Parathyroid adenoma (tissue), 2 donors: ENCODE results near the gene EVC.
"Not testable (repeated sequence)": the region's sequence is repeated elsewhere in the genome, so short reads cannot be mapped to it uniquely, and the experiment has no call there.

Experiments used
- H2AFZ ChIP-seq: fragments of 300-600 bp; sonication (generic); one replicate; pipeline ENCODE4 v1.7.0; 2017; ENCODE audit warnings: antibody characterized with exemption, mild to moderate bottlenecking
- H3K27ac ChIP-seq: fragments of 300-600 bp; sonication (generic); one replicate; pipeline ENCODE4 v1.7.0; 2017
- H3K27me3 ChIP-seq: fragments of 300-600 bp; sonication (generic); one replicate; pipeline ENCODE4 v1.7.0; 2017; ENCODE audit warnings: low read length; ENCODE audit not compliant: control insufficient read depth, insufficient read depth
- H3K36me3 ChIP-seq: fragments of 300-600 bp; sonication (generic); one replicate; pipeline ENCODE4 v1.7.0; 2017; ENCODE audit warnings: low read length; ENCODE audit not compliant: control insufficient read depth, insufficient read depth
- H3K4me1 ChIP-seq: fragments of 300-600 bp; sonication (generic); one replicate; pipeline ENCODE4 v1.7.0; 2017; ENCODE audit warnings: control low read depth
- H3K4me2 ChIP-seq: fragments of 300-600 bp; sonication (generic); one replicate; pipeline ENCODE4 v1.7.0; 2017; ENCODE audit warnings: low read length
- H3K4me3 ChIP-seq: fragments of 300-600 bp; sonication (generic); one replicate; pipeline ENCODE4 v1.7.0; 2017; ENCODE audit warnings: low read depth, low read length
- H3K79me2 ChIP-seq: fragments of 300-600 bp; sonication (generic); one replicate; pipeline ENCODE4 v1.7.0; 2017; ENCODE audit warnings: control low read depth
- H3K9ac ChIP-seq: fragments of 300-600 bp; sonication (generic); one replicate; pipeline ENCODE4 v1.7.0; 2017; ENCODE audit warnings: mild to moderate bottlenecking
- H3K9me3 ChIP-seq: fragments of 300-600 bp; sonication (generic); one replicate; pipeline ENCODE4 v1.7.0; 2017; ENCODE audit warnings: low read length; ENCODE audit not compliant: control insufficient read depth
- TF ChIP-seq, protein P1 (sequence below): fragments of 300-600 bp; sonication (generic); IDR thresholded peaks from one replicate; pipeline ENCODE4 v1.7.0; 2017; ENCODE audit warnings: antibody characterized with exemption, mild to moderate bottlenecking
- donor health status: primary hyperparathyroidism.

EVC gene

GRCh38 chr4:5845035-5845905 is 134.3 kb downstream of the EVC start:
- Histone ChIP-seq H3K36me3 (no peaks in the 10 kb centered on the region), H3K9me3 (no peaks in the 10 kb centered on the region), H3K4me3 (no peak overlapping the region), H3K9ac (no peak overlapping the region), H3K79me2 (no peaks in the 10 kb centered on the region), H3K27me3 (no peaks in the 10 kb centered on the region), H3K4me2 (no peak overlapping the region), H2AFZ (no peak overlapping the region), H3K27ac (no peak overlapping the region), H3K4me1 (no peaks in the 10 kb centered on the region)
- TF ChIP-seq, protein P1, sequence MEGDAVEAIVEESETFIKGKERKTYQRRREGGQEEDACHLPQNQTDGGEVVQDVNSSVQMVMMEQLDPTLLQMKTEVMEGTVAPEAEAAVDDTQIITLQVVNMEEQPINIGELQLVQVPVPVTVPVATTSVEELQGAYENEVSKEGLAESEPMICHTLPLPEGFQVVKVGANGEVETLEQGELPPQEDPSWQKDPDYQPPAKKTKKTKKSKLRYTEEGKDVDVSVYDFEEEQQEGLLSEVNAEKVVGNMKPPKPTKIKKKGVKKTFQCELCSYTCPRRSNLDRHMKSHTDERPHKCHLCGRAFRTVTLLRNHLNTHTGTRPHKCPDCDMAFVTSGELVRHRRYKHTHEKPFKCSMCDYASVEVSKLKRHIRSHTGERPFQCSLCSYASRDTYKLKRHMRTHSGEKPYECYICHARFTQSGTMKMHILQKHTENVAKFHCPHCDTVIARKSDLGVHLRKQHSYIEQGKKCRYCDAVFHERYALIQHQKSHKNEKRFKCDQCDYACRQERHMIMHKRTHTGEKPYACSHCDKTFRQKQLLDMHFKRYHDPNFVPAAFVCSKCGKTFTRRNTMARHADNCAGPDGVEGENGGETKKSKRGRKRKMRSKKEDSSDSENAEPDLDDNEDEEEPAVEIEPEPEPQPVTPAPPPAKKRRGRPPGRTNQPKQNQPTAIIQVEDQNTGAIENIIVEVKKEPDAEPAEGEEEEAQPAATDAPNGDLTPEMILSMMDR, result no peak

DNA sequence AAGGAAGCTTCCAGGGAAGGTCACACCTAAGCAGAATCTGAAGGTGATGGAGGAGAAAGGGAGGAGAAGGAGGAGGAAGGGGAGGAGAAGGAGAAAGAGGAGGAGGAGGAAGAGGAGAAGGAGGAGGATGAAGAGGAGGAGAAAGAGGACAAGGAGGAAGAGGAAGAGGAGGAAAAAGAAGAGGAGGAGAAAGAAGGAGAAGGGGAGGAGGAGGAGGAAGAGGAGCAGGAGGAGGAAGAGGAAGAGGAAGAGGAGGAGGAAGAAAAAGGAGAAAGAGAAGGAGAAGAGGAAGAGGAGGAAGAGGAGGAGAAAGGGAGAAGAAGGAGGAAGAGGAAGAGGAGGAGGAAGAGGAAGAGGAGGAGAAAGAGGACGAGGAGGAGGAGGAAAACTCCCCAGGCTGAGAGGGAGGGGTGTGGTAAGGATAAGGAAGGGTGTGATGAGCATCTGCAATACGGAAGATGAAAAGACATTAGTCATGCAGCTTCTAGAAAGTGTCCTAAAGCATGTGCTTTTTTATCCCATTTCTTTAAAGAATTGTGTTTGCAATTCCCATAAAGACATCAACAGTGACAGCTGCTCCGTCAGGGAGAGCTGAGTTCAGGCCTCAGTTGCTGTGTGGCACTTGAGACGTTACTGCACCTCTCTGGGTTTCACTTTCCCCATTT is 140.8 kb downstream of the EVC start:
- H3K9ac ChIP-seq, result no peak overlapping the region
- H3K4me1 ChIP-seq, result no peaks in the 10 kb centered on the region
- no peaks in the 10 kb centered on the region for H3K27me3 ChIP-seq
- no peaks in the 10 kb centered on the region for H3K36me3 ChIP-seq
- H3K4me2 ChIP-seq, result no peak overlapping the region
- no peak overlapping the region for H2AFZ ChIP-seq
- H3K4me3 ChIP-seq, result no peak overlapping the region
- H3K27ac ChIP-seq, result no peak overlapping the region
- no peaks in the 10 kb centered on the region for H3K9me3 ChIP-seq
- H3K79me2 ChIP-seq, result no peaks in the 10 kb centered on the region
- TF ChIP-seq, protein P1, result no peak

GRCh38 chr4:5852523-5853202 is 141.7 kb downstream of the EVC start:
- H3K9ac ChIP-seq, result no peak overlapping the region
- H3K27ac ChIP-seq, result no peak overlapping the region
- no peaks in the 10 kb centered on the region for H3K9me3 ChIP-seq
- no peaks in the 10 kb centered on the region for H3K4me1 ChIP-seq
- H3K4me2 ChIP-seq, result no peak overlapping the region
- no peak overlapping the region for H3K4me3 ChIP-seq
- TF ChIP-seq, protein P1, result no peak
- H3K27me3 ChIP-seq, result no peaks in the 10 kb centered on the region
- no peaks in the 10 kb centered on the region for H3K36me3 ChIP-seq
- no peaks in the 10 kb centered on the region for H3K79me2 ChIP-seq
- H2AFZ ChIP-seq, result no peak overlapping the region

GRCh38 chr4:5854929-5855328 is 143.9 kb downstream of the EVC start:
- no peak overlapping the region for H2AFZ ChIP-seq

GRCh38 chr4:5856362-5856761 is 145.4 kb downstream of the EVC start:
- H3K36me3 ChIP-seq, H2AFZ ChIP-seq, H3K27me3 ChIP-seq, H3K4me3 ChIP-seq, H3K27ac ChIP-seq, H3K9ac ChIP-seq, H3K79me2 ChIP-seq, H3K4me2 ChIP-seq, H3K4me1 ChIP-seq, H3K9me3 ChIP-seq: not testable (repeated sequence)

More at GRCh38 chr4:5854929-5855328, 143.9 kb downstream of the EVC start:
- no peak overlapping the region for H3K4me3 ChIP-seq
- H3K27me3 ChIP-seq, result no peaks in the 10 kb centered on the region
- TF ChIP-seq, protein P1, result no peak
- no peak overlapping the region for H3K9ac ChIP-seq
- no peaks in the 10 kb centered on the region for H3K4me1 ChIP-seq
- H3K27ac ChIP-seq, result no peak overlapping the region
- no peaks in the 10 kb centered on the region for H3K9me3 ChIP-seq
- H3K79me2 ChIP-seq, result no peaks in the 10 kb centered on the region
- no peaks in the 10 kb centered on the region for H3K36me3 ChIP-seq
- H3K4me2 ChIP-seq, result no peak overlapping the region
